GM11168 (cell line): ENCODE measurements around the gene USP5.

ENCODE experiments used
- in situ Hi-C: fragments of 300-500 bp; cut with MboI; formaldehyde crosslinking; loops from one replicate; pipeline ENCODE4 v1.12.0; 2022; ENCODE audit warnings: low sequenced_read_pairs; ENCODE audit not compliant: unreplicated experiment

USP5 gene

GRCh38 chr12:6838854-6839253 is 13.1 kb upstream of the USP5 start:
- in situ Hi-C loops = no loop called here

GRCh38 chr12:6839482-6840201 is 12.3 kb upstream of the USP5 start:
- in situ Hi-C loops = no loop called here

GRCh38 chr12:6840330-6840729 is 11.6 kb upstream of the USP5 start:
- in situ Hi-C loops = no loop called here

GRCh38 chr12:6840761-6841515 is 11.0 kb upstream of the USP5 start, which contains the start of gene GNB3:
Gene GNB3, plus strand, starts transcription at chr12:6840925. Its CDS starts 363 bp downstream, at chr12:6841288.
- in situ Hi-C loops = no loop called here

DNA sequence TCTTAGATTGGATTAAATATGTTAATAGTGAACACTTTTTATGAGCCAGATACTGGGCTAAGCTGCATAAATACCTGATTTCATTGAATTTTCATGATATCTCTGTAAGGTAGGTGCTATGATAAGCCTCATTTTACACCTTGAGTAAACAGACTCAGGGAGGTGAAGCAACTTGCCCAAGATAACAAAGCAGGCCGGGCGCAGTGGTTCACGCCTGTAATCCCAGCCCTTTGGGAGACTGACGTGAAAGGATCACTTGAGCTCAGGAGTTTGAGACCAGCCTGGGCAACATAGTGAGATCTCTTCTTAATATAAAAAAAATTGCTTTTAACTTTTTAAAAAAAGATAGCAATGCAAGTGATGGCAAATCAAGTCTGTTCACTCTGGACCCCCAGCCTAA is 9.9 kb upstream of the USP5 start:
- in situ Hi-C loops = no loop called here

- in situ Hi-C loops = no loop called here
Observed at GRCh38 chr12:6843118-6843902, 8.6 kb upstream of the USP5 start.

DNA sequence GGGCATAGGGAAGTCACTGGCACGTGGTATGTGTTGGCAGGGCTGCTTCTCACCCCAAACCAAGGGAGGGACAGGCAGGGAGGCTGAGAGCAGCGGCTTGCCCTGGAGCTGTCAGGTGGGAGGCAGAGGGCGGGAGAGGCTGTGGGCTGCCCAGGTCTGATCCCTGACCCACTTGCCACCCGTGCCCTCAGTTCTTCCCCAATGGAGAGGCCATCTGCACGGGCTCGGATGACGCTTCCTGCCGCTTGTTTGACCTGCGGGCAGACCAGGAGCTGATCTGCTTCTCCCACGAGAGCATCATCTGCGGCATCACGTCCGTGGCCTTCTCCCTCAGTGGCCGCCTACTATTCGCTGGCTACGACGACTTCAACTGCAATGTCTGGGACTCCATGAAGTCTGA is 6.6 kb upstream of the USP5 start:
- in situ Hi-C loops = no loop called here

DNA sequence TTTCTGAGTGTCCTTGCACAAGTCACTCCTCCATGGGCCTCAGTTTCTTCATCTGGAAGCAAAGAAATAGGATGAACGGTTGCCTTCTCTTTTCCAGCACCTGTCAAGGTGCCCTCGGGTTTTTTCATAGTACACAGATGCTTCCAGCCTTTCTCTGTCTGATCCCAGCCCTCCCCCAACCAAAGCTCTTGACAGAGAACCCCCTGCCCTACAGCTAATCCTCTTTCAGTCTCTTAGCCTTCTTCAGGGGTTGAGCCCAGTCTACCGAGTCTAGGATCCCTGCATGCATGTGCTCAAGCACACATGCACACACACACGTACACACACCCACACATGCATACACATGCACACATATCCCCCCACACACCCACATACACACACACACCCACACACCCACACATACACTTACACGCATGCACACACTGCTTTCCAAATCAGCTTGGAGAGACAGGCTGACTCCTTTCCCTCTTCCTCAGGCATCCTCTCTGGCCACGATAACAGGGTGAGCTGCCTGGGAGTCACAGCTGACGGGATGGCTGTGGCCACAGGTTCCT is 5.6 kb upstream of the USP5 start:
- in situ Hi-C loops = no loop called here

- in situ Hi-C loops = no loop called here
Observed at GRCh38 chr12:6847676-6848075, 4.3 kb upstream of the USP5 start.

DNA sequence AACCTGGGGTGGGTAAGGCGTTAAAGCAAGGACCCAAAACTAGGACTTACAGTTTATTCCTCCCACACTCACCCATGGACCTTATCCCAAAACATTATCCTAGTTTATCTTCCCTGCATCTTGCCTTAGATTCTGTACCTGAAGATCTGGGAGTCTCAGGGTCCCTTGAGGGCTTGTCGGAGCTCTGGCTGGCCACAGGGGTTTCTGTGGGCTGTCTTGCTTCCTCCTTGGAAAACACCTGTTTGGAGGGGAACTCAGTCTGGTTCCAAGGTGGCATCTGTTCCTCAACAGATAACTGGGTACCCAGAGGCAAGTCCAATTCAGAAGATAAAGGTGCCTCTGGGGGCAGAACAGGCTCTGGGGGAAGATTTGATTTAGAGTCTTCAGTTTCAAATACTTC is 2.5 kb upstream of the USP5 start:
- in situ Hi-C loops = no loop called here

- in situ Hi-C loops = no loop called here
Observed at GRCh38 chr12:6849976-6850560, 1.9 kb upstream of the USP5 start.

GRCh38 chr12:6850796-6851152 is 1.2 kb upstream of the USP5 start:
- in situ Hi-C loops = no loop called here

- in situ Hi-C loops = no loop called here
Observed at GRCh38 chr12:6851153-6851920, 613 bp upstream of the USP5 start, which contains the start of gene CDCA3. Gene CDCA3, minus strand, starts transcription at chr12:6851286. Its CDS starts 334 bp downstream, at chr12:6850952.

GRCh38 chr12:6852651-6853354 is 853 bp downstream of the USP5 start:
- in situ Hi-C loops = no loop called here

GRCh38 chr12:6853626-6854025 is 1.7 kb downstream of the USP5 start:
- in situ Hi-C loops = no loop called here

DNA sequence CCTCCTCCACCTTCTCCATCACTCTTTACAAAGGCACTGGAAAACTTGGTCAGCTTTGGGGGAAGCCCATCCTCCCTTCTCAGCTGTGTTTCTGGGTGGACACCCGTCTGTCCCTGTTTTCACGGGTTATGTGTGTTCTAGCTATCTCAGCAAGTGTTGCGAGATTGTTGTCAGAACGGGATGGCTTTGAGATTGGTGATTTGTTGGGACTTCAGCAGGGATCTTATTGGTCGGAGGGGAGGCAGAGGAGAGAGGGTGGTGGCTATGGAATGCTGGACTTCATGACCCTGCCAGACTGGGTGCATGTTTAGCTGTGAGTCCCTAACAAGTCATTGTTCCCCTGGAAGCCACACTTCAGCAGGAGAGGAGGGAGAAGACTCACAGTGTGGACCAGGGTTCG is 2.1 kb downstream of the USP5 start:
- in situ Hi-C loops = no loop called here

DNA sequence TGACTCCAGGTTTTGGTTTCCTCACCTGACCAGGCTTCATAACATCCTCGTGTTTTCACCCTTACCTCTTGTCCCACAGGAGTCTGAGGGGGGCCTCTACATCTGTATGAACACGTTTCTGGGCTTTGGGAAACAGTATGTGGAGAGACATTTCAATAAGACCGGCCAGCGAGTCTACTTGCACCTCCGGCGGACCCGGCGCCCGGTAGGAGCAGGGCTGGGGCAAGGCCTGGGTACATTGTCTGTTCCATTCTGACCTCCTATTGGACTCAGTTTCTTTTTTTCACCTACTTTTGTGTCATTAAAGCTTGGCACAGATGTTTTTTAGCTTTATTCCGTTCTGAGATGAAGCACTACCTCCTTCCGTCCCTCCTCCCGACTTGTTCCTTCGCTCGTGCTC is 3.4 kb downstream of the USP5 start:
- in situ Hi-C loops = no loop called here

GRCh38 chr12:6858799-6859198 is 6.8 kb downstream of the USP5 start:
- in situ Hi-C loops = no loop called here

GRCh38 chr12:6860116-6860515 is 8.2 kb downstream of the USP5 start:
- in situ Hi-C loops = no loop called here
